Retinal pigment epithelial cell (primary cell): ENCODE measurements around the gene SYNDIG1.

Experiments used
- DNase-seq: peaks from one replicate; pipeline ENCODE4 v3.0.0-alpha.2; 2010; ENCODE audit warnings: low read depth
- H3K4me3 ChIP-seq: 2 replicates; pipeline ENCODE4 v1.5.1; 2011; ENCODE audit warnings: mild to moderate bottlenecking, low read length, control low read depth, moderate library complexity
- CTCF ChIP-seq: conservative IDR thresholded peaks from 2 replicates; pipeline ENCODE4 v1.5.1; 2011; ENCODE audit warnings: low read depth, low read length, control low read depth, inconsistent platforms

SYNDIG1 gene

GRCh38 chr20:24598996-24599395, 129.6 kb downstream of the SYNDIG1 start:
- no peak overlapping the region for H3K4me3 ChIP-seq
- TF ChIP-seq CTCF: no peak
- no peak for DNase-seq

GRCh38 chr20:24600012-24600411, 130.6 kb downstream of the SYNDIG1 start:
- H3K4me3 ChIP-seq: no peak overlapping the region
- DNase-seq: no peak
- no peak for TF ChIP-seq CTCF

DNA sequence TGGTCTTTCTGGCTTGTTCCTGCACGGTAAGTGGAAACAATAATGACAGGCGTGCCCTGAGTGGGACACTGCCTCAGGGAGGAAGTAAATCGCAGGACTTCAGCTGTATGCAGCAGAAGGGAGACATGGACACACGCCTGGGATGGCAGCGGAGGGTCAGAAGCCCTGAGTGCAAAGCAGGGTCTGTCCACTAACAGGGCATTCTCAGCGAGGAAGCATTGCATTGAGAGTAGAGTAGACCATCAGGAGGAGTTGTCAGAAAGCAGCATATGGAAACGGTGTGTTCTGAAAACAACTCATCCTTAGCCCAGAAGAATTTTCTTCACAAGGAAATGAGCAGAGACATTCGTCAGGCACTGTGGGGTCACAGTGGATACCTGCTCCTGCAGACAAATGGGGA, 134.0 kb downstream of the SYNDIG1 start:
- DNase-seq: no peak
- TF ChIP-seq CTCF: no peak

DNA sequence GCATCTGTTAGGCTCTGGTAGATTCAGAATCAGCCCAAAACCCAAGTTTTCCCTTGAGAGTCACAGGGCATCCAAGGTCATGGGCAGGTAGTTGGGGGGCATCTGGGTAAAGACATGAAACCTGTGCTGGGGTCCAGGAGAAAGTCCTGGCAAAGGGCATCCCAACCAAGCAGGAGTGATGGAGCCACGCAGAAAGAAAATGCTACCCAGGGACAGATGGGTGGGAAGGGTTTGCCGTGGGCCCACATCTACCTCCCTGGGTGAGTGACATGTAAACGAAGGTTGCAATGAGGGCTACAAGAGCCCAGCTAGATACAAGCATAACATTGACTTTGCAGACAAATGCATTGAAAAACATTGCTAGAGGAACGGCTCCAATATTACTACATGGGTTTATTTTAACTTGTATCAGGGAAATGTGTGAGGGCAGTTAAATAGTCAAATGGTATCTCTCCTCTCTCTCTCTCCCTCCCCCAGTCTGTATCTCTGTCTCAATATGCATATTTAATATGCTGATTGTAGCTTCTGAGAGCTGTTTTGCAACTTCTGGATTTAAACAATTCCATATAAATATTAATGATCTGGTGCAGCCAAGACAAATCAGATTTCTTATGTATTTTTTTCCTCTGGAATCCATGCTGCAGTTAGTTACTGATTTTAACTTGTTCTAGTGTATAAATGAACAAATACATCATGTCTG, 135.7 kb downstream of the SYNDIG1 start:
- no peak for DNase-seq
- TF ChIP-seq CTCF: no peak
- H3K4me3 ChIP-seq: no peak overlapping the region

More for the DNA sequence above, 134.0 kb downstream of the SYNDIG1 start:
- H3K4me3 ChIP-seq: no peak overlapping the region

DNA sequence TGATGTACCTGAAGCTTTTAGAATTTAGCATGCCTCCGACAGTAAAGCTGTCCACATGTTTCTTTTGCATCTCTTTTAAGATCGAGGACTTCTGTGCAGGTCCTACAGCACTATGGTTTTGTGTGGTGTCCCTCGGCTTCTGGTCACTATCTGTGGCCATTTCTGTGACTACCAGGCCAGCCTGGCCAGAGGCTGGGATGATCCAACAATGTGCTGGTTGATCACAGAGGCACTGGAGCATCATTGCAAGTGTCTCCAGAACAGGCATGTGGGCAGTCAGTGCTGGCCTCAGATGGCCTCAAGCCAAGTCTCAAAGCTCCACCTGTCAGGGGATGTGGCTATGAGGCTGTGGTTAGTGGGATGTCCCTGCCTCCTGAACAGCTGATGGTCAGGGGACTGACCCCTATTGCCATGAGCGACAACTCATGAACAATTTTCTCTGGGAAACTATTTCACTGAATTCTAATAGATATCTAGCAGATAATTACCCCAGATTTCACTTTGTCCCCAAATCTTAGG, 136.6 kb downstream of the SYNDIG1 start:
- H3K4me3 ChIP-seq: no peak overlapping the region
- no peak for DNase-seq
- no peak for TF ChIP-seq CTCF

DNA sequence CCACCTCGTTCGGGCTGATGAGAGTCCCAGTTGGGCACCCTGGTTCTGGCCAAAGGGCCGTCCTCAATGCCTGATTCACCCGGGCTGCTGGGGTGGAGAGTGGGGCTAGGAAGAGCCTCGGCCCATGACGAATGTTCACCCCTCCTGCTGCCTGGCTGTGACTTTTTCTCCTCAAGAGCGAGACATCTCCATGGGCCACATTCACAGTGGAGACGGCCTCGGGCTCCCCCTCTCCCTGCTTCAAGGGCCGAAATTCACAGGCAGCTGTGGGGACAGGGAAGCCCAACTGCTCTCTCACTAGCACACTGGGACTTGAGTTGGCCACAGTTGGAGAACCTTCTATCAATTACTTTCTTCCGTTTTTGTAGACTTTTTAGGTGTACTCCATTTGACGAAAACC, 138.0 kb downstream of the SYNDIG1 start:
- no peak for TF ChIP-seq CTCF
- H3K4me3 ChIP-seq: no peak overlapping the region
- DNase-seq: no peak
